ENCODE measurements around the gene KCNQ5. TPM values are rescaled to one million over a fixed set of nuclear protein-coding genes. Genes with fewer than 3 reads are reported as not detected.

KCNQ5 gene
- total and polyA plus RNA-seq, 12 donors: 0.10 to 3.6 (median 0.52) TPM

DNA sequence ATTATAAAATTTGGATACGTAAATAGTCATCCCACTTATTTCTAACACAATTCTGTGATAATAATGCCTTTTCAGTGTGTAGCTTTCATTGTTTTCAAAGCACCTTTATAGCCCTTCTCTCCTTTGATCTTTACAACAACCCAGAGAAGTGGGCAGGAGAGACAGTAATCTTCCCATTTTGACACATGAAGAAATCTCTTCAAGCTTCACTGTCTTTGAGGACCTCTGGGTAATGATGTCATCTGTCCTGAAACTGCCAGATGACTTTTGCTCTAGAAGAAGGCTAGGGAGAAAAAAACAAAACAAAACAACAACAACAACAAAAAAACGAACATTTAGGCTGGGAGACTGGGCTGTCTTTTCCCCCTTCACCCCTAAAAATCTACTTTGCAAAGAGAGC lies 203.0 kb downstream of the KCNQ5 start:
- H3K4me3 ChIP-seq: no peak overlapping the region
- no peaks in the 10 kb centered on the region for H3K27me3 ChIP-seq
- no peak for DNase-seq
- H3K9me3 ChIP-seq (replicated peaks in 1 of 3): no peaks in the 10 kb centered on the region
- no peak overlapping the region for H3K27ac ChIP-seq
- 42 to 51% (median 49%) methylated on average over 2 of the region's 2 CpGs for WGBS, 4 donors
- H3K4me1 ChIP-seq (replicated peaks in 1 of 2): no peaks in the 10 kb centered on the region
- H3K36me3 ChIP-seq (replicated peaks in 1 of 2): no peaks in the 10 kb centered on the region
- intact Hi-C loops (cut with DNase I): no loop called here
- no peak for TF ChIP-seq POLR2A (IDR thresholded peaks at IDR 0.05)
- TF ChIP-seq, protein P1, sequence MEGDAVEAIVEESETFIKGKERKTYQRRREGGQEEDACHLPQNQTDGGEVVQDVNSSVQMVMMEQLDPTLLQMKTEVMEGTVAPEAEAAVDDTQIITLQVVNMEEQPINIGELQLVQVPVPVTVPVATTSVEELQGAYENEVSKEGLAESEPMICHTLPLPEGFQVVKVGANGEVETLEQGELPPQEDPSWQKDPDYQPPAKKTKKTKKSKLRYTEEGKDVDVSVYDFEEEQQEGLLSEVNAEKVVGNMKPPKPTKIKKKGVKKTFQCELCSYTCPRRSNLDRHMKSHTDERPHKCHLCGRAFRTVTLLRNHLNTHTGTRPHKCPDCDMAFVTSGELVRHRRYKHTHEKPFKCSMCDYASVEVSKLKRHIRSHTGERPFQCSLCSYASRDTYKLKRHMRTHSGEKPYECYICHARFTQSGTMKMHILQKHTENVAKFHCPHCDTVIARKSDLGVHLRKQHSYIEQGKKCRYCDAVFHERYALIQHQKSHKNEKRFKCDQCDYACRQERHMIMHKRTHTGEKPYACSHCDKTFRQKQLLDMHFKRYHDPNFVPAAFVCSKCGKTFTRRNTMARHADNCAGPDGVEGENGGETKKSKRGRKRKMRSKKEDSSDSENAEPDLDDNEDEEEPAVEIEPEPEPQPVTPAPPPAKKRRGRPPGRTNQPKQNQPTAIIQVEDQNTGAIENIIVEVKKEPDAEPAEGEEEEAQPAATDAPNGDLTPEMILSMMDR (IDR thresholded peaks at IDR 0.05): no peak

DNA sequence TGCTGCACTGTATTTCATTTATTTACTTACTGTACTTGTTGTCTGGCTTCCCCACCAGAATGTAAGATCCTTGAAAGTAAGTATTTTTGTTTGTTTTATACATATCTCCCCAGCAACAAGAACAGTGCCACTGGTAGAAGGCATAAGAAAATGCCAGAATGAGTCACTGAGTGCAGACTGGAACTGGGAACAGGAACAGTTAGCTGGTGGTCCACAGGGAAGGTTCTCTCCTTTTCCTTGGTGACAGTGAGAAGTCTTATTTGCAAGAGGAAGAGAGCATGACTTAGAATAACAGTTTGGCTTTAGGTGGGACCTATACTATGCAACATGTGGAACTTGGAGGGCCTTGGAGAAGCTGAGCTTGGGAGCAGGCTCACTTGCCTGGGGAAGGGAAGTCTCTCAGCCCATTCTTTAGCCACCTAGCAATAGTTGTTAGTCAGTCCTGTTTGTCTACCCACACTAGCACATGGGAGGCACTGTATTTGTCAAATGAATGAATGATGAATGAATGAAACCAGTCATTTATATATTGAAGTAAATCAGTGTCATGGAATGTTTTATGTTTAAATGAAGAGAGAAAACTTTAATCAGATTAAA lies 203.5 kb downstream of the KCNQ5 start:
- Histone ChIP-seq H3K4me1 (replicated peaks in 1 of 2) (no peaks in the 10 kb centered on the region), H3K27me3 (no peaks in the 10 kb centered on the region), H3K4me3 (no peak overlapping the region), H3K36me3 (replicated peaks in 1 of 2) (no peaks in the 10 kb centered on the region), H3K9me3 (replicated peaks in 1 of 3) (no peaks in the 10 kb centered on the region), H3K27ac (no peak overlapping the region)
- intact Hi-C loops (cut with DNase I): no loop called here
- TF ChIP-seq, protein P1 (IDR thresholded peaks at IDR 0.05): no peak
- no peak for TF ChIP-seq POLR2A (IDR thresholded peaks at IDR 0.05)
- no peak for DNase-seq

DNA sequence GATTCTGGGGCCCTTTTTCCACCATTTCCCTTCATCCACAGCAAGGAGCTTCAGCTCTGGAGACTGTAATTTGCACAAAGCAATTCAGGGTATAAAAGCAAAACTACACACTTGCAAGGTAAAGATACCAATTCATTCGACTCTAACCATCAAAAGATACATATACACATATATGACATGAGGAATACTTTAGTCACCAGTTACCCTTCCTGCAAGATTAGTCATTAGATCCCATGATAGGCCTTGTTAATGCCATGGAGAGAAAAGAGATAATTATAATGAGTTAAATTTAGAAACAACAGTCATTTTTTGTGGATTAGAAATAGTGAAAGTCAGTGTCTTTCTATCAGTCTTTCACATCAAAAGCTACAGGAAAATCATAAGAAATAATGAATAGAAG lies 204.2 kb downstream of the KCNQ5 start:
- WGBS, 4 donors: 63 to 81% (median 69%) methylated on average over 1 of the region's 1 CpG
- TF ChIP-seq POLR2A (IDR thresholded peaks at IDR 0.05): no peak
- TF ChIP-seq, protein P1 (IDR thresholded peaks at IDR 0.05): no peak
- H3K4me1 ChIP-seq (replicated peaks in 1 of 2): no peaks in the 10 kb centered on the region
- H3K4me3 ChIP-seq: no peak overlapping the region
- H3K27ac ChIP-seq: no peak overlapping the region
- intact Hi-C loops (cut with DNase I): no loop called here
- H3K36me3 ChIP-seq (replicated peaks in 1 of 2): no peaks in the 10 kb centered on the region
- no peaks in the 10 kb centered on the region for H3K27me3 ChIP-seq
- H3K9me3 ChIP-seq (replicated peaks in 1 of 3): no peaks in the 10 kb centered on the region
- DNase-seq: no peak

DNA sequence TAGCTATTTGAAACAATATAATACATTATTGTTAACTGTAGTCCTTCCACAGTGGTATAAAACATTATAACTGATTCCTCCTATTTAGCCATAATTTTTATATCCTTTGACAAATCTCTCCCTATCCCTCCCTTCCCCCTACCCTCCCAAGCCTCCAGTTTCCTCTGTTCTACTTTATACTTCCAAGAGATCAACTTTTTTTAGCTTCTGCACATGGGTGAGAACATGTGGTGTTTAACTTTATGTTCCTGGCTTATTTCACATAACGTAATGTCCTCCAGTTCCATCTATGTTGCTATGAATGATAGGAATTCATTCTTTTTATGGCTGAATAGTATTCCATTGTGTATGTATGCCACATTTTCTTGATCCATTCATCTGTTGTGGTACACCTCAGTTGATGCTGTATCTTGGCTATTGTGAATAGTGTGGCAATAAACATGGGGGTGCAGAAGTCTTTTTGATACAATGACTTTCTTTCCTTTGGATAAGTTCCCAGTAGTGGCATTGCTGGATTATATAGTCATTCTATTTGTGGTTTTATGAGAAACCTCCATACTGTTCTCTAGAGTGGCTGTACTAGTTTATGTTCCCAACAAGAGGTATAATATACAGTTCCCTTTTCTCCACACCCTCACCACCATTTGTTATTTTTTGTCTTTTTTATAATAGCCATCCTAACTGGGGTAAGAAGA lies 205.0 kb downstream of the KCNQ5 start:
- H3K9me3 ChIP-seq (replicated peaks in 1 of 3): no peaks in the 10 kb centered on the region
- WGBS, 4 donors: 62 to 77% (median 67%) methylated on average over 1 of the region's 1 CpG
- TF ChIP-seq, protein P1 (IDR thresholded peaks at IDR 0.05): no peak
- no peak for TF ChIP-seq POLR2A (IDR thresholded peaks at IDR 0.05)
- no peaks in the 10 kb centered on the region for H3K36me3 ChIP-seq (replicated peaks in 1 of 2)
- H3K4me3 ChIP-seq: no peak overlapping the region
- no peak overlapping the region for H3K27ac ChIP-seq
- DNase-seq: no peak
- intact Hi-C loops (cut with DNase I): no loop called here
- H3K27me3 ChIP-seq: no peaks in the 10 kb centered on the region
- no peaks in the 10 kb centered on the region for H3K4me1 ChIP-seq (replicated peaks in 1 of 2)
